HepG2 (cell line): Measurements from ENCODE around the gene CFAP70. TPM values are rescaled to one million over a fixed set of nuclear protein-coding genes. Genes with fewer than 3 reads are reported as not detected.

Experiments used
- CHCHD3 ChIP-seq: sonication (generic); formaldehyde crosslinking; IDR thresholded peaks from 2 replicates; pipeline ENCODE4 v1.8.0; 2022; ENCODE audit warnings: mild to moderate bottlenecking, missing genetic modification reagents, moderate library complexity
- DMTF1 ChIP-seq: sonication (generic); formaldehyde crosslinking; IDR thresholded peaks from 2 replicates; pipeline ENCODE4 v1.4.0; 2020; ENCODE audit warnings: mild to moderate bottlenecking, missing genetic modification reagents
- DZIP1 ChIP-seq: sonication (generic); formaldehyde crosslinking; IDR thresholded peaks from 2 replicates; pipeline ENCODE4 v1.5.0; 2020; ENCODE audit warnings: mild to moderate bottlenecking, missing genetic modification reagents
- EED ChIP-seq: sonication (generic); formaldehyde crosslinking; IDR thresholded peaks from 2 replicates; pipeline ENCODE4 v1.5.0; 2020; ENCODE audit warnings: mild to moderate bottlenecking, missing genetic modification reagents
- ELF1 ChIP-seq: sonication (generic); formaldehyde crosslinking; IDR thresholded peaks from 2 replicates; pipeline ENCODE4 v1.4.0; 2020; ENCODE audit warnings: missing genetic modification reagents
- KDM5B ChIP-seq: sonication (generic); formaldehyde crosslinking; IDR thresholded peaks from 2 replicates; pipeline ENCODE4 v1.4.0; 2020; ENCODE audit warnings: missing genetic modification reagents, mild to moderate bottlenecking, borderline replicate concordance
- MBD4 ChIP-seq: IDR thresholded peaks from 2 replicates; pipeline ENCODE4 v1.6.1; 2012; ENCODE audit warnings: low read length, inconsistent platforms, borderline replicate concordance
- POGZ ChIP-seq: sonication (generic); formaldehyde crosslinking; IDR thresholded peaks from 2 replicates; pipeline ENCODE4 v1.4.0; 2020; ENCODE audit warnings: mild to moderate bottlenecking, missing genetic modification reagents
- PRDM15 ChIP-seq: sonication (generic); formaldehyde crosslinking; IDR thresholded peaks from 2 replicates; pipeline ENCODE4 v1.4.0; 2020; ENCODE audit warnings: missing genetic modification reagents
- REL ChIP-seq: sonication (generic); formaldehyde crosslinking; conservative IDR thresholded peaks from 2 replicates; pipeline ENCODE4 v1.8.0; 2022; ENCODE audit warnings: mild to moderate bottlenecking, missing genetic modification reagents, moderate library complexity
- RXRA ChIP-seq: sonication (generic); formaldehyde crosslinking; IDR thresholded peaks from 2 replicates; pipeline ENCODE4 v1.5.1; 2020; ENCODE audit warnings: missing genetic modification reagents
- TSC22D2 ChIP-seq: sonication (generic); formaldehyde crosslinking; IDR thresholded peaks from 2 replicates; pipeline ENCODE4 v1.5.1; 2020; ENCODE audit warnings: missing genetic modification reagents, mild to moderate bottlenecking, borderline replicate concordance
- ZNF512B ChIP-seq: sonication (generic); formaldehyde crosslinking; IDR thresholded peaks from 2 replicates; pipeline ENCODE4 v1.5.1; 2020; ENCODE audit warnings: missing genetic modification reagents, mild to moderate bottlenecking, borderline replicate concordance
- ZNF740 ChIP-seq: sonication (generic); formaldehyde crosslinking; IDR thresholded peaks from 2 replicates; pipeline ENCODE4 v1.4.0; 2020; ENCODE audit warnings: missing genetic modification reagents
- ZNF781 ChIP-seq: sonication (generic); formaldehyde crosslinking; IDR thresholded peaks from 2 replicates; pipeline ENCODE4 v1.5.1; 2020; ENCODE audit warnings: borderline replicate concordance, mild to moderate bottlenecking, missing genetic modification reagents; ENCODE audit errors: not compliant biosample characterization
- polyA plus RNA-seq, 8 experiments: library from polyadenylated mRNA; depleted of rRNA in 3 of 8; stranded (reverse) in 7 of 8; unstranded in 1 of 8; fragments of >200 nt; fragmentation: Illumina TruSeq in 4 of 8; extraction: Trizol in 4 of 8; gene quantifications; 2 replicates each; pipeline versions ENCODE4 v1.2.1 to v1.2.3, GENCODE V29; 2011 to 2016; ENCODE audit warnings: low read depth in 4 of 8, missing spikeins in 1 of 8, mixed read lengths in 1 of 8; ENCODE audit not compliant: insufficient read depth in 1 of 8
- total RNA-seq, 5 experiments: library from RNA; depleted of rRNA; stranded (reverse); fragments of >200 nt; fragmentation: Illumina TruSeq; extraction: Trizol; gene quantifications; 2 replicates each; pipeline ENCODE4 v1.2.3, GENCODE V29; 2016; ENCODE audit warnings: low read depth in 1 of 5

The CFAP70 gene
- total and polyA plus RNA-seq, 2 of the 13 experiments (the other 11 are each of a cell fraction or from before 2014, with no cell fraction given) = 0.27 to 0.38 TPM

- TF ChIP-seq TSC22D2 (CRISPR knock-in tag) = no peak
- TF ChIP-seq DMTF1 = no peak
- no peak for TF ChIP-seq MBD4
- no peak for TF ChIP-seq ZNF781 (CRISPR knock-in tag)
- no peak for TF ChIP-seq CHCHD3 (CRISPR knock-in tag)
- no peak for TF ChIP-seq DZIP1 (CRISPR knock-in tag)
- peak; percentile 60; the same call in 1 of the 2 replicates for TF ChIP-seq KDM5B (CRISPR knock-in tag)
- no peak for TF ChIP-seq ZNF512B
- no peak; the same call in 1 of the 2 replicates for TF ChIP-seq ELF1 (CRISPR knock-in tag)
- TF ChIP-seq RXRA (CRISPR knock-in tag) = no peak
- TF ChIP-seq PRDM15 = no peak
- TF ChIP-seq REL (CRISPR knock-in tag) = no peak
- no peak for TF ChIP-seq EED
- peak; percentile 58 for TF ChIP-seq POGZ (CRISPR knock-in tag)
- no peak for TF ChIP-seq ZNF740 (CRISPR knock-in tag)
Measured at GRCh38 chr10:73358331-73359279, at the start of gene CFAP70 (continued).
